Measurements from ENCODE around the gene PCK2. TPM values are rescaled to one million over a fixed set of nuclear protein-coding genes. Genes with fewer than 3 reads are reported as not detected.

PCK2 gene
- total and polyA plus RNA-seq, 3 donors from 2014 or later: 20.7 to 43.6 (median 30.6) TPM

DNA sequence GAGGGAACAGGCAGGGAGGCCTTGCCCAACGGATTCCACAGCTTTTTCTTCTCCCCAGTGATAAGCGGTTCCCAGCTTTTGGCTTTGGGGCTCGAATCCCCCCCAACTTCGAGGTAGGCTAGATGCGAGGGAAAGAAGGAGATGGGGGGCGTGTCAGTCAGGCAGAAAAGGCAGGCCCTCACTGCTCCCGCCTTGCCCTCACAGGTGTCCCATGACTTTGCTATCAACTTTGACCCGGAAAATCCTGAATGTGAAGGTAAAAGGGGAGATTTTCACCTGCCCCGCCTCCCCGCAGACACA is 17.9 kb upstream of the PCK2 start:
- Histone ChIP-seq H3K27me3 (no peaks in the 10 kb centered on the region), H3K27ac (no peak overlapping the region), H3K4me3 (no peak overlapping the region), H3K36me3 (ENCODE audit: low read depth, missing control alignments) (no peaks in the 10 kb centered on the region), H3K9me3 (no peaks in the 10 kb centered on the region), H3K4me1 (peaks cover 4% of the 10 kb centered on the region)
- no peak for TF ChIP-seq POLR2A (IDR thresholded peaks at IDR 0.05)
- TF ChIP-seq, protein P1, sequence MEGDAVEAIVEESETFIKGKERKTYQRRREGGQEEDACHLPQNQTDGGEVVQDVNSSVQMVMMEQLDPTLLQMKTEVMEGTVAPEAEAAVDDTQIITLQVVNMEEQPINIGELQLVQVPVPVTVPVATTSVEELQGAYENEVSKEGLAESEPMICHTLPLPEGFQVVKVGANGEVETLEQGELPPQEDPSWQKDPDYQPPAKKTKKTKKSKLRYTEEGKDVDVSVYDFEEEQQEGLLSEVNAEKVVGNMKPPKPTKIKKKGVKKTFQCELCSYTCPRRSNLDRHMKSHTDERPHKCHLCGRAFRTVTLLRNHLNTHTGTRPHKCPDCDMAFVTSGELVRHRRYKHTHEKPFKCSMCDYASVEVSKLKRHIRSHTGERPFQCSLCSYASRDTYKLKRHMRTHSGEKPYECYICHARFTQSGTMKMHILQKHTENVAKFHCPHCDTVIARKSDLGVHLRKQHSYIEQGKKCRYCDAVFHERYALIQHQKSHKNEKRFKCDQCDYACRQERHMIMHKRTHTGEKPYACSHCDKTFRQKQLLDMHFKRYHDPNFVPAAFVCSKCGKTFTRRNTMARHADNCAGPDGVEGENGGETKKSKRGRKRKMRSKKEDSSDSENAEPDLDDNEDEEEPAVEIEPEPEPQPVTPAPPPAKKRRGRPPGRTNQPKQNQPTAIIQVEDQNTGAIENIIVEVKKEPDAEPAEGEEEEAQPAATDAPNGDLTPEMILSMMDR (IDR thresholded peaks at IDR 0.05): no peak
- DNase-seq: no peak
- intact Hi-C loops (cut with DNase I; ENCODE audit: low total_unique reads): no loop called here
- 91 to 92% methylated on average over 9 to 10 of the region's 10 CpGs for WGBS, 2 donors

DNA sequence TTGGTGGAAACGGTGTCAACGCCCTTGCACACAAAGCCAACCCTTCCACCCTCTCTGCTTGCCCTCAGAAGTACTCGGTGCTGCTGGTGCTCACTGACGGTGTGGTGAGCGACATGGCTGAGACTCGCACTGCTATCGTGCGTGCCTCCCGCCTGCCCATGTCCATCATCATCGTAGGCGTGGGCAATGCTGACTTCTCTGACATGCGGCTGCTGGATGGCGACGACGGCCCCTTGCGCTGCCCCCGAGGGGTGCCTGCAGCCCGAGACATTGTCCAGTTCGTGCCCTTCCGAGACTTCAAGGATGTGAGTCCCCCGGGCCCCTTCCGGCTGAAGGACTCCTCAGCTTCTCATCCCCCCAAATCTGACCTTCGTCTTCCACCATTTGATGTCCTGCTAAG is 17.0 kb upstream of the PCK2 start:
- H3K4me3 ChIP-seq: no peak overlapping the region
- no peak overlapping the region for H3K27ac ChIP-seq
- H3K9me3 ChIP-seq: no peaks in the 10 kb centered on the region
- WGBS, 2 donors: 89 to 93% methylated on average over 21 to 23 of the region's 23 CpGs
- H3K36me3 ChIP-seq (ENCODE audit: low read depth, missing control alignments): no peaks in the 10 kb centered on the region
- no peak for TF ChIP-seq POLR2A (IDR thresholded peaks at IDR 0.05)
- TF ChIP-seq, protein P1 (IDR thresholded peaks at IDR 0.05): no peak
- H3K4me1 ChIP-seq: peaks cover 4% of the 10 kb centered on the region
- no peaks in the 10 kb centered on the region for H3K27me3 ChIP-seq
- DNase-seq: no peak
- intact Hi-C loops (cut with DNase I; ENCODE audit: low total_unique reads): no loop called here

DNA sequence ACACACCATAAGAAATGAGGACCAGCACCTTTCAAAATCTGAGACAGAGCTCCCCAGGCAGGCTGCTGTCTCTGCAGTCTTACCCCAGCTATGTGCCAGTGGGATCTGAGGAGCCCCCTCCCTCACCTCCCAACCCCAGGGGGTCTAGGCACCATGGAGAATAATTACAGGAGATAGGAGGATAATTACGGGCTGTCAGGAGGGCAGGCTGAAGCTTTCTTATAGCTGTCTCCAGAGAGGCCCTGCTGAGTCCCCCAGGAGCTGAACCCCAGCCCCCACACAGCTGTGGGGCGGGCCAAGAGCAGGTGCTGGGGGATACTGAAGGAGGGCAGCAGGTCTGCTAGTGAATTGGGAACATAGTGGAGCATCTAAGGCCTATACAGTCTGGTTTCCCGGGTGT is 16.0 kb upstream of the PCK2 start:
- intact Hi-C loops (cut with DNase I; ENCODE audit: low total_unique reads): no loop called here
- no peak for DNase-seq
- H3K27me3 ChIP-seq: no peaks in the 10 kb centered on the region
- no peaks in the 10 kb centered on the region for H3K36me3 ChIP-seq (ENCODE audit: low read depth, missing control alignments)
- 58 to 93% methylated on average over 2 to 3 of the region's 3 CpGs for WGBS, 2 donors
- H3K27ac ChIP-seq: no peak overlapping the region
- H3K9me3 ChIP-seq: no peaks in the 10 kb centered on the region
- TF ChIP-seq, protein P1 (IDR thresholded peaks at IDR 0.05): no peak
- TF ChIP-seq POLR2A (IDR thresholded peaks at IDR 0.05): no peak
- H3K4me3 ChIP-seq: no peak overlapping the region
- H3K4me1 ChIP-seq: peaks cover 4% of the 10 kb centered on the region

DNA sequence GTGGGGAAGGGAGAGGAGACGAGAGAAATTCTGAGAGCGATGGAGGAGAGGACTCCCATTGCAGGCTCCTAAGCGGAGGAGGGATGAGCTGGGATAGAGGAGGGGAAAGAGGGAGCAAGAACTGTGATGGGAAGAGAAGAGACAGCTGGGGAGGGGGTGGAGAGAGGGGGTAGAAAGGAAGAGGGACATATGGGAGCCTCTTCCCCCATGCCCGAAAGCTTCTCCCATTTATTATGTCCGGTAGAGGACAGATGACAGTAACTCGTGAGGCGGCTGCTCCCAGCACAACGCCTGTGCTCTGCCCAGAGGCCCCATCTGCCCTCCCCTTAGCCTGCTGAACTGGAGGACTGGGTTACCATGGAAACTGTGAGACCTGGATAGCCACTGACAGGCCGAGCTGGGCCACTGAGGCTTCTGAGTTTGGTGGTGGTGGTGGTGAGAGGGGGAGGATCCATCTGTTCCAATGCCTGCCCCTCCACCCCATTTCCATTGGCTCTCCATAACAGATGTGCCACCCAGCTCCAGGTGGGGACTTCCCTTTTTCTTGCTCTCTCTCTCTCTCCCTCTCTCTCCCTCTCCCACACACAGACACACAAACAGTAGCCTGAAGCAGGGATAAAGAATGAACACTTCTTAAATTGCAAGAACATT is 14.5 kb upstream of the PCK2 start:
- Histone ChIP-seq H3K27me3 (no peaks in the 10 kb centered on the region), H3K4me3 (no peak overlapping the region), H3K36me3 (ENCODE audit: low read depth, missing control alignments) (no peaks in the 10 kb centered on the region), H3K27ac (no peak overlapping the region), H3K4me1 (peaks cover 4% of the 10 kb centered on the region), H3K9me3 (no peaks in the 10 kb centered on the region)
- intact Hi-C loops (cut with DNase I; ENCODE audit: low total_unique reads): no loop called here
- no peak for DNase-seq
- no peak for TF ChIP-seq POLR2A (IDR thresholded peaks at IDR 0.05)
- TF ChIP-seq, protein P1 (IDR thresholded peaks at IDR 0.05): no peak
- WGBS, 2 donors: 89 to 90% methylated on average over 9 of the region's 9 CpGs

DNA sequence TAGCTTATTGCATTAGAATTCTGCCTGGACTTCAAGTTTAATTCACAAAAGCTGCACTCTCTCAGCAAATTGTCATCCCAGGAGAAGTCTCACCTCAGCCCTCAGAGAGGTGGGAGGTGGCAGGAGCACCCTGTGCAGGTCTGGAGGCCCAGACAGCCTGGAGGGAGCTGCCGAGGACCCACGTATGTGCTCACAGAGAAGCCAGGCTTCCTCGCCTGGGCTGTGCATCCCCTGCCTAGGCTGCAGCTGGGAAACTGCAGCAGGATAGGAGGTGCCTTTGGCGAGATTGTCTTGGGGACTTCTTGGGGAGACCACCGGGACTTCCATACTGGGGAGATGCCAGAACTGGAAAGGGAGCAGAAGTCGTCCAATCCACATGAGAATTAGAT is 14.0 kb upstream of the PCK2 start:
- Histone ChIP-seq H3K9me3 (no peaks in the 10 kb centered on the region), H3K27ac (no peak overlapping the region), H3K4me1 (peaks cover 4% of the 10 kb centered on the region), H3K4me3 (no peak overlapping the region), H3K36me3 (ENCODE audit: low read depth, missing control alignments) (no peaks in the 10 kb centered on the region), H3K27me3 (no peaks in the 10 kb centered on the region)
- TF ChIP-seq, protein P1 (IDR thresholded peaks at IDR 0.05): no peak
- no peak for TF ChIP-seq POLR2A (IDR thresholded peaks at IDR 0.05)
- no peak for DNase-seq
- 61 to 68% methylated on average over 6 of the region's 6 CpGs for WGBS, 2 donors
- intact Hi-C loops (cut with DNase I; ENCODE audit: low total_unique reads): no loop called here

Measured in testis (tissue), 3 donors.